Fibroblast of lung (primary cell): ENCODE results near the gene KLHDC4. TPM values are rescaled to one million over a fixed set of nuclear protein-coding genes. Genes with fewer than 3 reads are reported as not detected.
A peak's percentile ranks its signal among the peaks of the same experiment; 100 is the strongest.

ENCODE experiments used
- DNase-seq, 2 donors: peaks; one replicate each; pipeline versions ENCODE4 v3.0.0 to v3.0.0-alpha.2; 2010; ENCODE audit warnings: low read depth in 2 of 2
- H2AFZ ChIP-seq: 2 replicates; pipeline ENCODE4 v1.5.1; 2012; ENCODE audit warnings: low read length, control low read depth, inconsistent platforms
- H3K27ac ChIP-seq: 2 replicates; pipeline ENCODE4 v1.5.1; 2011; ENCODE audit warnings: low read length, control low read depth; ENCODE audit not compliant: insufficient read depth
- H3K27me3 ChIP-seq: 2 replicates; pipeline ENCODE4 v1.5.1; 2011; ENCODE audit warnings: mild to moderate bottlenecking, low read length; ENCODE audit not compliant: control insufficient read depth, insufficient read depth
- H3K36me3 ChIP-seq: 2 replicates; pipeline ENCODE4 v1.5.1; 2011; ENCODE audit warnings: low read length; ENCODE audit not compliant: control insufficient read depth, insufficient read depth
- H3K4me1 ChIP-seq: 2 replicates; pipeline ENCODE4 v1.5.1; 2011; ENCODE audit warnings: low read length; ENCODE audit not compliant: control insufficient read depth, insufficient read depth; ENCODE audit errors: extremely low read depth
- H3K4me2 ChIP-seq: 2 replicates; pipeline ENCODE4 v1.5.1; 2011; ENCODE audit warnings: low read length, control low read depth; ENCODE audit not compliant: insufficient read depth; ENCODE audit errors: extremely low read depth
- H3K4me3 ChIP-seq, 4 experiments: fragments of 200-600 bp in 1 of 4; sonication (generic) in 1 of 4; replicated peaks in 1 of 4; 2 replicates each; pipeline ENCODE4 v1.5.1; 2011 to 2016; ENCODE audit warnings: low read length in 4 of 4, low read depth in 3 of 4, mild to moderate bottlenecking in 3 of 4, control low read depth in 2 of 4, inconsistent platforms in 1 of 4, mixed read lengths in 1 of 4; ENCODE audit not compliant: insufficient read depth in 1 of 4; ENCODE audit errors: control extremely low read depth in 1 of 4
- H3K79me2 ChIP-seq: 2 replicates; pipeline ENCODE4 v1.5.1; 2012; ENCODE audit warnings: mild to moderate bottlenecking, low read length, inconsistent platforms; ENCODE audit not compliant: control insufficient read depth, insufficient read depth
- H3K9ac ChIP-seq: 2 replicates; pipeline ENCODE4 v1.5.1; 2011; ENCODE audit warnings: mild to moderate bottlenecking, low read length, control low read depth; ENCODE audit not compliant: insufficient read depth
- H3K9me3 ChIP-seq: 2 replicates; pipeline ENCODE4 v1.5.1; 2012; ENCODE audit warnings: low read depth, low read length; ENCODE audit not compliant: control insufficient read depth, insufficient read depth
- H4K20me1 ChIP-seq: 2 replicates; pipeline ENCODE4 v1.5.1; 2011; ENCODE audit warnings: low read length; ENCODE audit not compliant: control insufficient read depth, insufficient read depth; ENCODE audit errors: extremely low read depth
- EZH2 ChIP-seq: IDR thresholded peaks from 2 replicates; pipeline ENCODE4 v1.5.1; 2012; ENCODE audit warnings: low read length, control low read depth, mild to moderate bottlenecking; ENCODE audit errors: missing control alignments
- polyA plus RNA-seq, 2 donors: library from polyadenylated mRNA; depleted of rRNA in 1 of 2; stranded (reverse) in 1 of 2; unstranded in 1 of 2; fragments of >200 nt; gene quantifications; 2 replicates each; pipeline ENCODE4 v1.2.1, GENCODE V29; 2011 to 2012; ENCODE audit warnings: missing spikeins in 1 of 2
- total RNA-seq: library from RNA; depleted of rRNA; stranded (reverse); fragments of >200 nt; gene quantifications from 2 replicates; pipeline ENCODE4 v1.2.1, GENCODE V29; 2014
- TF ChIP-seq, protein P1 (sequence below), 2 donors: IDR thresholded peaks in 1 of 2; conservative IDR thresholded peaks in 1 of 2; 1 replicate in 1 of 2; 2 replicates in 1 of 2; pipeline ENCODE4 v1.5.1; 2011 to 2012; ENCODE audit warnings: low read length in 2 of 2, control low read depth in 1 of 2, inconsistent platforms in 1 of 2, low read depth in 1 of 2, mild to moderate bottlenecking in 1 of 2

The KLHDC4 gene
- total and polyA plus RNA-seq, 2 donors (not counting 1 experiment from before 2014, with no cell fraction given) = 7.3 to 17.8 TPM

DNA sequence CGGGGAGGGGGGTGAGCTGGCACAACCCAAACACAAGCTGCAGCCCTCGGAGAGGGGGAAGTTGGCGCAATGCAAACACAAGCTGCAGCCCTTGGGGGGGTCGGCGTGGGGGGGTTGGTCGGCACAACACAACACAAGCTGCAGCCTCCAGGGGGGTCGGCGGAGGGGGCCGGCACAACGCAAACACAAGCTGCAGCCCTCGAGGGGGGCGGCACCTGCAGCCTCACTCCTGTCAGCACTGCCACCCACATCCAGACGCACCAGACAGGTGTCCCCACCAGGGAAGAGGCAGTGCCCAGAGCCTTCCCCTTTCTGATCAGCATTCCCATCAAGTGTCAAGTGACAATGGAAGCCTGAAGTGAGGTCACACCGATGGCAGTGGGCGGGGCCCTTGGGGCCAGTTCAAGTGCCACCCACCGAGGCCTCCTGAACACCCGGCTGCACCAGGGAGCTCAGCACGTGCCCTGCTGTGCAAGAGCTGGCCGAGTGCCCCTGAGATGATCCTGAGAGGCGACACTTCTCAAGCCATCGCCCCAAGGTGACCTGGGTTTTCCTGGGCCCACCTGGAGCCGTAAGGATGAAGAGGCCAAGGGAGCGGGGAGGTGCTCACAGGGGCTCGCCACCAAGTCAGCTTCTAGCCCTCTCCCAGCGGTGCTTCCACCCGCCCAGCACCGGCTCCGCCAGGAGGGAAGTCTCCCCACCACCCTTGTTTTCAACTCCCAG, 59.3 kb downstream of the KLHDC4 start:
- no peaks in the 10 kb centered on the region for H3K4me1 ChIP-seq
- H3K79me2 ChIP-seq = no peaks in the 10 kb centered on the region
- peaks cover 2% of the 10 kb centered on the region for H3K36me3 ChIP-seq
- no peaks in the 10 kb centered on the region for H3K27me3 ChIP-seq
- no peak overlapping the region for H3K4me2 ChIP-seq
- no peak overlapping the region for H3K27ac ChIP-seq
- DNase-seq = no peak
- TF ChIP-seq EZH2 = no peak
- TF ChIP-seq, protein P1, sequence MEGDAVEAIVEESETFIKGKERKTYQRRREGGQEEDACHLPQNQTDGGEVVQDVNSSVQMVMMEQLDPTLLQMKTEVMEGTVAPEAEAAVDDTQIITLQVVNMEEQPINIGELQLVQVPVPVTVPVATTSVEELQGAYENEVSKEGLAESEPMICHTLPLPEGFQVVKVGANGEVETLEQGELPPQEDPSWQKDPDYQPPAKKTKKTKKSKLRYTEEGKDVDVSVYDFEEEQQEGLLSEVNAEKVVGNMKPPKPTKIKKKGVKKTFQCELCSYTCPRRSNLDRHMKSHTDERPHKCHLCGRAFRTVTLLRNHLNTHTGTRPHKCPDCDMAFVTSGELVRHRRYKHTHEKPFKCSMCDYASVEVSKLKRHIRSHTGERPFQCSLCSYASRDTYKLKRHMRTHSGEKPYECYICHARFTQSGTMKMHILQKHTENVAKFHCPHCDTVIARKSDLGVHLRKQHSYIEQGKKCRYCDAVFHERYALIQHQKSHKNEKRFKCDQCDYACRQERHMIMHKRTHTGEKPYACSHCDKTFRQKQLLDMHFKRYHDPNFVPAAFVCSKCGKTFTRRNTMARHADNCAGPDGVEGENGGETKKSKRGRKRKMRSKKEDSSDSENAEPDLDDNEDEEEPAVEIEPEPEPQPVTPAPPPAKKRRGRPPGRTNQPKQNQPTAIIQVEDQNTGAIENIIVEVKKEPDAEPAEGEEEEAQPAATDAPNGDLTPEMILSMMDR (conservative IDR thresholded peaks at IDR 0.05 in 1 of 2, IDR thresholded peaks at IDR 0.05 in 1 of 2; ENCODE audit: low read depth in 1 of 2, low read length in 2 of 2) = no peak
- H3K4me3 ChIP-seq = no peak overlapping the region
- H3K9ac ChIP-seq = no peak overlapping the region
- no peak overlapping the region for H2AFZ ChIP-seq
- H4K20me1 ChIP-seq = no peaks in the 10 kb centered on the region
- no peaks in the 10 kb centered on the region for H3K9me3 ChIP-seq

DNA sequence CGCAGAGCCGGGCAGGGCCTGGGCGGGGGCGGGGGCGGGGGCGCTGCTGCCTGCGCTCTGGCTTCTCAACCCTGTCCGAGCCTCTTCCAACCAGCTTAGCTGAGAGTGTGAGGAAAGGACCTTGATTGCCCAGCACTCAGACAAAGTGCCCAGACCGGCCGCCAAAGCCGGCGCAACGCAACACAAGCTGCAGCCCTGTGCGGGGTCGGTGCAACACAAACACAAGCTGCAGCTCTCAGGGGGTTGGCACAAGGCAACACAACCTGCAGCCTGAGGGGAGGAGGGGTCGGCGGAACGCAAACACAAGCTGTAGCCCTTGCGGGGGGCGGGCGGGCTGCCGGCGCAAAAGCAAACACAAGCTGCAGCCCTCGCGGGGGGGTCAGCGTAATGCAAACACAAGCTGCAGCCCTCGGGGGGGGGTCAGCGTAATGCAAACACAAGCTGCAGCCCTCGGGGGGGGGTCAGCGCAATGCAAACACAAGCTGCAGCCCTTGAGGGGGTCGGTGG, 60.0 kb downstream of the KLHDC4 start:
- no peak for DNase-seq
- no peaks in the 10 kb centered on the region for H3K9me3 ChIP-seq
- H3K36me3 ChIP-seq = peaks cover 2% of the 10 kb centered on the region
- no peak overlapping the region for H2AFZ ChIP-seq
- no peaks in the 10 kb centered on the region for H3K27me3 ChIP-seq
- no peaks in the 10 kb centered on the region for H4K20me1 ChIP-seq
- no peaks in the 10 kb centered on the region for H3K79me2 ChIP-seq
- H3K27ac ChIP-seq = no peak overlapping the region
- TF ChIP-seq EZH2 = no peak
- TF ChIP-seq, protein P1 (conservative IDR thresholded peaks at IDR 0.05 in 1 of 2, IDR thresholded peaks at IDR 0.05 in 1 of 2; ENCODE audit: low read depth in 1 of 2, low read length in 2 of 2) = no peak
- no peak overlapping the region for H3K4me3 ChIP-seq
- no peak overlapping the region for H3K4me2 ChIP-seq
- H3K4me1 ChIP-seq = no peaks in the 10 kb centered on the region
- H3K9ac ChIP-seq = no peak overlapping the region

DNA sequence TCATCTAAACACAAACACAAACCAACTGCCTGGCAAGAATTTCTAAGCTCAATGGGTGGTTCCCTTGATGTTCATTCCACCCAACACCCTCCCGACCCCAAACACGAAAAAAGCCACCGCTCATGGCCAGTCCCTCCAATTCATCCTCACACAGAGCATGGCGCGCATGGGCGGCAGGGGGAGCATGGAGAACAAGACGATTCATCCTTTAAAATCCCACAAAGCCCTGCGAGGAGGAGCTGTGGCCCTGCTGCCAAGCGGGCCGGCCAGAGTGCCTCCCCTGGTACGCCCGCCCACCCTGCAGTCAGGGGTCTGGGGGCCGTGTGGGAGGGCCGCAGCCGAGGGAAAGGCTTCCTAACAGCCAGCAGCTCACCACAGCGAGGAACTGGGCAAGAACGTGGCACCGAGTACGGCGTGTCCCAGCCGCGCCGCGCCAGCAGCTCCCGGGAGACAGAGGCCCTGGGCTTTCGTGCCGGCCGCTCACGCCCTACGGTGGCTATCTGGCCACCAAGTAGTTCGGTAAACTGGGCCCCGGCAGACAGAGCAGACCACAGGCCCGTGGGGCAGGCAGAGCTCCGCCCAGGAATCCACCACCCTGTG, 60.9 kb downstream of the KLHDC4 start:
- H3K4me2 ChIP-seq = no peak overlapping the region

More for the DNA sequence above, 60.9 kb downstream of the KLHDC4 start:
- Histone ChIP-seq H3K27ac (no peak overlapping the region), H3K4me1 (no peaks in the 10 kb centered on the region), H2AFZ (no peak overlapping the region), H3K4me3 (no peak overlapping the region), H3K9me3 (no peaks in the 10 kb centered on the region), H3K27me3 (no peaks in the 10 kb centered on the region), H3K9ac (no peak overlapping the region), H4K20me1 (no peaks in the 10 kb centered on the region), H3K79me2 (no peaks in the 10 kb centered on the region), H3K36me3 (peaks cover 2% of the 10 kb centered on the region)
- no peak for TF ChIP-seq EZH2
- TF ChIP-seq, protein P1 (conservative IDR thresholded peaks at IDR 0.05 in 1 of 2, IDR thresholded peaks at IDR 0.05 in 1 of 2; ENCODE audit: low read depth in 1 of 2, low read length in 2 of 2) = no peak
- DNase-seq = peak in 1 of 2 donors; percentile 45
